Neuronal stem cell (in vitro differentiated cells): ENCODE results near the gene TOM1L2.

Experiments used
- DNase-seq: peaks from one replicate; pipeline ENCODE4 v3.0.0-alpha.2; 2013; ENCODE audit warnings: low spot score
- H2AFZ ChIP-seq: one replicate; pipeline ENCODE4 v1.6.1; 2013; ENCODE audit warnings: mild to moderate bottlenecking, low read length, inconsistent platforms
- H2AK5ac ChIP-seq: 2 replicates; pipeline ENCODE4 v1.6.1; 2013; ENCODE audit warnings: low read depth, mild to moderate bottlenecking, inconsistent platforms, low read length, moderate library complexity, mixed read lengths
- H2BK120ac ChIP-seq: 2 replicates; pipeline ENCODE4 v1.6.1; 2013; ENCODE audit warnings: low read depth, mild to moderate bottlenecking, inconsistent platforms, low read length, moderate library complexity, mixed read lengths
- H2BK12ac ChIP-seq: one replicate; pipeline ENCODE4 v1.6.1; 2013; ENCODE audit warnings: low read length, inconsistent platforms
- H2BK15ac ChIP-seq: 2 replicates; pipeline ENCODE4 v1.6.1; 2013; ENCODE audit warnings: mild to moderate bottlenecking, low read length, inconsistent platforms, mixed read lengths
- H2BK5ac ChIP-seq: one replicate; pipeline ENCODE4 v1.6.1; 2013; ENCODE audit warnings: inconsistent platforms, mild to moderate bottlenecking, low read length, moderate library complexity
- H3K14ac ChIP-seq: one replicate; pipeline ENCODE4 v1.6.1; 2013; ENCODE audit warnings: low read length, inconsistent platforms
- H3K18ac ChIP-seq: 2 replicates; pipeline ENCODE4 v1.6.1; 2013; ENCODE audit warnings: low read length, inconsistent platforms
- H3K23ac ChIP-seq: 2 replicates; pipeline ENCODE4 v1.6.1; 2013; ENCODE audit warnings: low read depth, mild to moderate bottlenecking, mixed read lengths, low read length, inconsistent platforms; ENCODE audit not compliant: poor library complexity
- H3K27ac ChIP-seq: replicated peaks from 3 replicates; pipeline ENCODE4 v1.5.1; 2013; ENCODE audit warnings: low read length, inconsistent platforms
- H3K27me3 ChIP-seq, 3 experiments: 2 replicates each; pipeline ENCODE4 v1.6.1; 2013; ENCODE audit warnings: low read length in 3 of 3, mild to moderate bottlenecking in 2 of 3, inconsistent platforms in 1 of 3, low read depth in 1 of 3, mixed read lengths in 1 of 3, moderate library complexity in 1 of 3; ENCODE audit not compliant: control insufficient read depth in 3 of 3, insufficient read depth in 3 of 3
- H3K36me3 ChIP-seq, 2 donors: replicated peaks in 1 of 2; 2 replicates each; pipeline ENCODE4 v1.6.1; 2013; ENCODE audit warnings: low read length in 2 of 2; ENCODE audit not compliant: control insufficient read depth in 2 of 2, insufficient read depth in 2 of 2
- H3K4ac ChIP-seq: 2 replicates; pipeline ENCODE4 v1.6.1; 2013; ENCODE audit warnings: inconsistent platforms, mild to moderate bottlenecking, low read length, moderate library complexity
- H3K4me1 ChIP-seq, 2 donors: 1 replicate in 1 of 2; 2 replicates in 1 of 2; pipeline ENCODE4 v1.6.1; 2013; ENCODE audit warnings: low read length in 2 of 2, low read depth in 1 of 2; ENCODE audit not compliant: control insufficient read depth in 2 of 2, insufficient read depth in 1 of 2
- H3K4me2 ChIP-seq: one replicate; pipeline ENCODE4 v1.6.1; 2013; ENCODE audit warnings: mild to moderate bottlenecking, low read length, inconsistent platforms; ENCODE audit not compliant: insufficient read depth, poor library complexity, severe bottlenecking
- H3K4me3 ChIP-seq, 2 donors: 2 replicates each; pipeline ENCODE4 v1.5.1; 2013; ENCODE audit warnings: low read length in 2 of 2, mild to moderate bottlenecking in 2 of 2, inconsistent platforms in 1 of 2, moderate library complexity in 1 of 2
- H3K79me1 ChIP-seq: one replicate; pipeline ENCODE4 v1.6.1; 2013; ENCODE audit warnings: low read depth, mild to moderate bottlenecking, inconsistent platforms, low read length, moderate library complexity
- H3K9ac ChIP-seq: one replicate; pipeline ENCODE4 v1.6.1; 2013; ENCODE audit warnings: mild to moderate bottlenecking, low read depth, low read length, inconsistent platforms; ENCODE audit not compliant: poor library complexity
- H3K9me3 ChIP-seq, 2 donors: replicated peaks in 1 of 2; 2 replicates each; pipeline versions ENCODE3 to v1.6.1; 2013; ENCODE audit warnings: low read length in 2 of 2, mild to moderate bottlenecking in 2 of 2, inconsistent platforms in 1 of 2, low read depth in 1 of 2, mixed read lengths in 1 of 2, moderate library complexity in 1 of 2; ENCODE audit not compliant: control insufficient read depth in 2 of 2, insufficient read depth in 1 of 2
- H4K8ac ChIP-seq: one replicate; pipeline ENCODE4 v1.6.1; 2013; ENCODE audit warnings: low read depth, mild to moderate bottlenecking, inconsistent platforms, low read length, moderate library complexity
- H4K91ac ChIP-seq: one replicate; pipeline ENCODE4 v1.6.1; 2013; ENCODE audit warnings: low read length, low read depth, mild to moderate bottlenecking, inconsistent platforms; ENCODE audit not compliant: poor library complexity
- WGBS, 2 donors: extraction: QIAGEN DNeasy Blood & Tissue Kit; methylation state at CpG; one replicate each; pipeline ENCODE4 v1.1.7; 2013; ENCODE audit warnings: missing lambda C conversion rate in 2 of 2, mixed read lengths in 1 of 2; ENCODE audit not compliant: insufficient read length in 2 of 2, insufficient replicate concordance in 1 of 2; ENCODE audit errors: extremely low coverage in 2 of 2; 5-methylcytosine and 5-hydroxymethylcytosine counted together

The TOM1L2 gene

GRCh38 chr17:17893801-17894644 lies 78.2 kb downstream of the TOM1L2 start:
- Histone ChIP-seq H3K4me1 (peaks cover 3 to 6% of the 10 kb centered on the region in 2 donors), H4K91ac (no peak overlapping the region), H4K8ac (no peak overlapping the region), H3K9me3 (no peaks in the 10 kb centered on the region), H3K23ac (no peak overlapping the region), H3K9ac (no peak overlapping the region), H2BK12ac (no peak overlapping the region), H2BK15ac (no peak overlapping the region), H3K27ac (no peak overlapping the region), H3K4ac (no peak overlapping the region), H3K36me3 (peaks cover 0 to 4% of the 10 kb centered on the region in 2 donors), H2BK120ac (no peak overlapping the region), H3K4me2 (no peak overlapping the region), H2BK5ac (no peak overlapping the region), H3K18ac (no peak overlapping the region), H2AFZ (no peak overlapping the region), H3K4me3 (no peak overlapping the region), H3K14ac (no peak overlapping the region), H3K27me3 (no peaks in the 10 kb centered on the region), H2AK5ac (no peak overlapping the region), H3K79me1 (no peaks in the 10 kb centered on the region)
- no CpG with 5 or more reads among the region's 7 CpGs for WGBS, 2 donors
- no peak for DNase-seq

- WGBS, 2 donors, result no CpG with 5 or more reads among the region's 2 CpGs
- no peak overlapping the region for H3K4ac ChIP-seq
These were observed 79.5 kb downstream of the TOM1L2 start for GRCh38 chr17:17892731-17893130.

GRCh38 chr17:17892009-17892408 lies 80.2 kb downstream of the TOM1L2 start:
- H2AK5ac ChIP-seq, result no peak overlapping the region
- no peaks in the 10 kb centered on the region for H3K9me3 ChIP-seq
- no peak overlapping the region for H2AFZ ChIP-seq
- H2BK12ac ChIP-seq, result no peak overlapping the region
- H3K4me1 ChIP-seq, result peaks cover 3 to 12% of the 10 kb centered on the region in 2 donors
- no peaks in the 10 kb centered on the region for H3K79me1 ChIP-seq
- no peak overlapping the region for H3K9ac ChIP-seq
- no peak overlapping the region for H4K91ac ChIP-seq
- no peak overlapping the region for H3K27ac ChIP-seq
- no peak overlapping the region for H3K4me2 ChIP-seq
- H3K27me3 ChIP-seq, result no peaks in the 10 kb centered on the region
- no peak overlapping the region for H2BK120ac ChIP-seq
- H3K36me3 ChIP-seq, result peaks cover 0 to 2% of the 10 kb centered on the region in 2 donors
- peak overlapping the region; percentile 49 for H4K8ac ChIP-seq
- peak overlapping the region in 1 of 2 donors; percentile 1 for H3K4me3 ChIP-seq
- DNase-seq, result no peak
- peak overlapping the region; percentile 53 for H3K18ac ChIP-seq
- no peak overlapping the region for H2BK15ac ChIP-seq
- H3K14ac ChIP-seq, result no peak overlapping the region
- no peak overlapping the region for H3K4ac ChIP-seq
- no peak overlapping the region for H2BK5ac ChIP-seq
- H3K23ac ChIP-seq, result no peak overlapping the region
- WGBS, 2 donors, result no CpG with 5 or more reads among the region's 6 CpGs

More at GRCh38 chr17:17892731-17893130, 79.5 kb downstream of the TOM1L2 start:
- H4K8ac ChIP-seq, result no peak overlapping the region
- H3K27ac ChIP-seq, result no peak overlapping the region
- no peaks in the 10 kb centered on the region for H3K79me1 ChIP-seq
- H3K14ac ChIP-seq, result no peak overlapping the region
- H2AFZ ChIP-seq, result no peak overlapping the region
- no peak overlapping the region for H3K4me3 ChIP-seq
- no peak overlapping the region for H2BK12ac ChIP-seq
- H3K4me1 ChIP-seq, result peaks cover 3 to 12% of the 10 kb centered on the region in 2 donors
- H2AK5ac ChIP-seq, result no peak overlapping the region
- no peak overlapping the region for H3K4me2 ChIP-seq
- H3K18ac ChIP-seq, result no peak overlapping the region
- peaks cover 0 to 2% of the 10 kb centered on the region in 2 donors for H3K36me3 ChIP-seq
- H2BK5ac ChIP-seq, result no peak overlapping the region
- no peaks in the 10 kb centered on the region for H3K27me3 ChIP-seq
- H3K9ac ChIP-seq, result no peak overlapping the region
- no peak for DNase-seq
- no peak overlapping the region for H2BK15ac ChIP-seq
- no peaks in the 10 kb centered on the region for H3K9me3 ChIP-seq
- H2BK120ac ChIP-seq, result no peak overlapping the region
- no peak overlapping the region for H4K91ac ChIP-seq
- no peak overlapping the region for H3K23ac ChIP-seq
